ENCODE data around the gene CPEB2.
"Not testable (repeated sequence)": the region's sequence is repeated elsewhere in the genome, so short reads cannot be mapped to it uniquely, and the experiment has no call there.

CPEB2 gene

GRCh38 chr4:15043226-15043625, 40.9 kb downstream of the CPEB2 start:
- no peak for ATAC-seq (ENCODE audit: low read depth)
- Mint-ChIP-seq H3K4me1 (peaks cover 3% of the 10 kb centered on the region), H3K27me3 (no peaks in the 10 kb centered on the region), H3K4me3 (no peak overlapping the region), H3K9me3 (no peaks in the 10 kb centered on the region), H3K36me3 (peaks cover 16% of the 10 kb centered on the region), H3K27ac (no peak overlapping the region)
- DNase-seq (ENCODE audit: low spot score in 2 of 2) = no peak

GRCh38 chr4:15043922-15044321, 41.6 kb downstream of the CPEB2 start:
- ATAC-seq (ENCODE audit: low read depth) (no peak), DNase-seq (ENCODE audit: low spot score in 2 of 2) (no peak)
- H3K4me3 Mint-ChIP-seq = no peak overlapping the region
- no peaks in the 10 kb centered on the region for H3K27me3 Mint-ChIP-seq
- peaks cover 11% of the 10 kb centered on the region for H3K36me3 Mint-ChIP-seq
- H3K4me1 Mint-ChIP-seq = peaks cover 3% of the 10 kb centered on the region
- no peak overlapping the region for H3K27ac Mint-ChIP-seq
- H3K9me3 Mint-ChIP-seq = no peaks in the 10 kb centered on the region

GRCh38 chr4:15054541-15054940, 52.3 kb downstream of the CPEB2 start:
- Mint-ChIP-seq H3K27ac (no peak overlapping the region), H3K4me1 (peaks cover 2% of the 10 kb centered on the region), H3K36me3 (peaks cover 11% of the 10 kb centered on the region), H3K27me3 (no peaks in the 10 kb centered on the region), H3K9me3 (no peaks in the 10 kb centered on the region), H3K4me3 (no peak overlapping the region)
- DNase-seq (ENCODE audit: low spot score in 2 of 2) (no peak), ATAC-seq (ENCODE audit: low read depth) (no peak)

GRCh38 chr4:15060213-15060612, 57.9 kb downstream of the CPEB2 start:
- ATAC-seq (ENCODE audit: low read depth) (no peak), DNase-seq (ENCODE audit: low spot score in 2 of 2) (no peak)
- H3K27ac Mint-ChIP-seq = no peak overlapping the region
- H3K36me3 Mint-ChIP-seq = peaks cover 11% of the 10 kb centered on the region
- no peaks in the 10 kb centered on the region for H3K4me1 Mint-ChIP-seq
- H3K9me3 Mint-ChIP-seq = no peaks in the 10 kb centered on the region
- H3K27me3 Mint-ChIP-seq = no peaks in the 10 kb centered on the region
- H3K4me3 Mint-ChIP-seq = no peak overlapping the region

- peaks cover 18% of the 10 kb centered on the region for H3K36me3 Mint-ChIP-seq
- no peak overlapping the region for H3K4me3 Mint-ChIP-seq
- DNase-seq (ENCODE audit: low spot score in 2 of 2) = no peak
- no peak overlapping the region for H3K27ac Mint-ChIP-seq
- no peaks in the 10 kb centered on the region for H3K27me3 Mint-ChIP-seq
- no peak for ATAC-seq (ENCODE audit: low read depth)
- no peaks in the 10 kb centered on the region for H3K4me1 Mint-ChIP-seq
- no peaks in the 10 kb centered on the region for H3K9me3 Mint-ChIP-seq
Measured at GRCh38 chr4:15063341-15063740, 61.1 kb downstream of the CPEB2 start.

- ATAC-seq (ENCODE audit: low read depth) = no peak
- peaks cover 18% of the 10 kb centered on the region for H3K36me3 Mint-ChIP-seq
- DNase-seq (ENCODE audit: low spot score in 2 of 2) = no peak
- H3K4me3 Mint-ChIP-seq = no peak overlapping the region
- no peaks in the 10 kb centered on the region for H3K4me1 Mint-ChIP-seq
- H3K27ac Mint-ChIP-seq = peak overlapping the region; percentile 24
- H3K27me3 Mint-ChIP-seq = no peaks in the 10 kb centered on the region
- no peaks in the 10 kb centered on the region for H3K9me3 Mint-ChIP-seq
Measured at GRCh38 chr4:15065516-15065915, 63.2 kb downstream of the CPEB2 start.

GRCh38 chr4:15066140-15066539, 63.9 kb downstream of the CPEB2 start:
- H3K27ac Mint-ChIP-seq = peak overlapping the region; percentile 24
- H3K36me3 Mint-ChIP-seq = peaks cover 20% of the 10 kb centered on the region
- no peaks in the 10 kb centered on the region for H3K4me1 Mint-ChIP-seq
- H3K9me3 Mint-ChIP-seq = no peaks in the 10 kb centered on the region
- no peak overlapping the region for H3K4me3 Mint-ChIP-seq
- ATAC-seq (ENCODE audit: low read depth) = no peak
- DNase-seq (ENCODE audit: low spot score in 2 of 2) = no peak
- no peaks in the 10 kb centered on the region for H3K27me3 Mint-ChIP-seq

- Mint-ChIP-seq H3K4me3 (no peak overlapping the region), H3K4me1 (no peaks in the 10 kb centered on the region), H3K9me3 (peaks cover 4% of the 10 kb centered on the region), H3K27ac (no peak overlapping the region), H3K27me3 (no peaks in the 10 kb centered on the region), H3K36me3 (peaks cover 20% of the 10 kb centered on the region)
- ATAC-seq (ENCODE audit: low read depth) = no peak
- DNase-seq (ENCODE audit: low spot score in 2 of 2) = no peak
Measured at GRCh38 chr4:15068298-15068697, 66.0 kb downstream of the CPEB2 start.

GRCh38 chr4:15075875-15076274, 73.6 kb downstream of the CPEB2 start:
- Mint-ChIP-seq H3K4me3 (no peak overlapping the region), H3K27ac (no peak overlapping the region), H3K9me3 (peaks cover 20% of the 10 kb centered on the region), H3K36me3 (peaks cover 4% of the 10 kb centered on the region), H3K4me1 (no peaks in the 10 kb centered on the region), H3K27me3 (no peaks in the 10 kb centered on the region)
- no peak for DNase-seq (ENCODE audit: low spot score in 2 of 2)
- no peak for ATAC-seq (ENCODE audit: low read depth)

- ATAC-seq (ENCODE audit: low read depth) (no peak), DNase-seq (ENCODE audit: low spot score in 2 of 2) (no peak)
- H3K27me3 Mint-ChIP-seq = no peaks in the 10 kb centered on the region
- H3K4me1 Mint-ChIP-seq = no peaks in the 10 kb centered on the region
- H3K4me3 Mint-ChIP-seq = no peak overlapping the region
- H3K36me3 Mint-ChIP-seq = no peaks in the 10 kb centered on the region
- no peak overlapping the region for H3K27ac Mint-ChIP-seq
- H3K9me3 Mint-ChIP-seq = peaks cover 16% of the 10 kb centered on the region
Measured at GRCh38 chr4:15077969-15078368, 75.7 kb downstream of the CPEB2 start.

- Mint-ChIP-seq H3K27ac (no peak overlapping the region), H3K9me3 (peaks cover 16% of the 10 kb centered on the region), H3K4me1 (no peaks in the 10 kb centered on the region), H3K4me3 (no peak overlapping the region), H3K36me3 (no peaks in the 10 kb centered on the region), H3K27me3 (peaks cover 2% of the 10 kb centered on the region)
- DNase-seq (ENCODE audit: low spot score in 2 of 2) = no peak
- no peak for ATAC-seq (ENCODE audit: low read depth)
Measured at GRCh38 chr4:15078682-15079642, 76.7 kb downstream of the CPEB2 start.

- Mint-ChIP-seq H3K36me3 (no peaks in the 10 kb centered on the region), H3K9me3 (peaks cover 8% of the 10 kb centered on the region), H3K27me3 (peaks cover 3% of the 10 kb centered on the region), H3K27ac (no peak overlapping the region), H3K4me3 (no peak overlapping the region), H3K4me1 (no peaks in the 10 kb centered on the region)
- ATAC-seq (ENCODE audit: low read depth) = no peak
- no peak for DNase-seq (ENCODE audit: low spot score in 2 of 2)
Measured at GRCh38 chr4:15084780-15085179, 82.5 kb downstream of the CPEB2 start.

- not testable (repeated sequence) for H3K4me3 Mint-ChIP-seq; H3K9me3 Mint-ChIP-seq; ATAC-seq (ENCODE audit: low read depth); H3K4me1 Mint-ChIP-seq; H3K27ac Mint-ChIP-seq; H3K36me3 Mint-ChIP-seq; DNase-seq (ENCODE audit: low spot score in 2 of 2); H3K27me3 Mint-ChIP-seq
Measured at GRCh38 chr4:15085762-15086161, 83.5 kb downstream of the CPEB2 start.

- not testable (repeated sequence) for H3K36me3 Mint-ChIP-seq; H3K4me3 Mint-ChIP-seq; DNase-seq (ENCODE audit: low spot score in 2 of 2); H3K27me3 Mint-ChIP-seq; H3K27ac Mint-ChIP-seq; ATAC-seq (ENCODE audit: low read depth); H3K9me3 Mint-ChIP-seq; H3K4me1 Mint-ChIP-seq
Measured at GRCh38 chr4:15086259-15086658, 84.0 kb downstream of the CPEB2 start.
